HG03432 (cell line): ENCODE results near the gene LAMA4.

ENCODE experiments used
- ATAC-seq: cut with Tn5 transposase; IDR thresholded peaks from one replicate; pipeline ENCODE4 v1.9.1; 2021; ENCODE audit warnings: mild to moderate bottlenecking, moderate library complexity; ENCODE audit not compliant: unreplicated experiment

Gene LAMA4, protein sequence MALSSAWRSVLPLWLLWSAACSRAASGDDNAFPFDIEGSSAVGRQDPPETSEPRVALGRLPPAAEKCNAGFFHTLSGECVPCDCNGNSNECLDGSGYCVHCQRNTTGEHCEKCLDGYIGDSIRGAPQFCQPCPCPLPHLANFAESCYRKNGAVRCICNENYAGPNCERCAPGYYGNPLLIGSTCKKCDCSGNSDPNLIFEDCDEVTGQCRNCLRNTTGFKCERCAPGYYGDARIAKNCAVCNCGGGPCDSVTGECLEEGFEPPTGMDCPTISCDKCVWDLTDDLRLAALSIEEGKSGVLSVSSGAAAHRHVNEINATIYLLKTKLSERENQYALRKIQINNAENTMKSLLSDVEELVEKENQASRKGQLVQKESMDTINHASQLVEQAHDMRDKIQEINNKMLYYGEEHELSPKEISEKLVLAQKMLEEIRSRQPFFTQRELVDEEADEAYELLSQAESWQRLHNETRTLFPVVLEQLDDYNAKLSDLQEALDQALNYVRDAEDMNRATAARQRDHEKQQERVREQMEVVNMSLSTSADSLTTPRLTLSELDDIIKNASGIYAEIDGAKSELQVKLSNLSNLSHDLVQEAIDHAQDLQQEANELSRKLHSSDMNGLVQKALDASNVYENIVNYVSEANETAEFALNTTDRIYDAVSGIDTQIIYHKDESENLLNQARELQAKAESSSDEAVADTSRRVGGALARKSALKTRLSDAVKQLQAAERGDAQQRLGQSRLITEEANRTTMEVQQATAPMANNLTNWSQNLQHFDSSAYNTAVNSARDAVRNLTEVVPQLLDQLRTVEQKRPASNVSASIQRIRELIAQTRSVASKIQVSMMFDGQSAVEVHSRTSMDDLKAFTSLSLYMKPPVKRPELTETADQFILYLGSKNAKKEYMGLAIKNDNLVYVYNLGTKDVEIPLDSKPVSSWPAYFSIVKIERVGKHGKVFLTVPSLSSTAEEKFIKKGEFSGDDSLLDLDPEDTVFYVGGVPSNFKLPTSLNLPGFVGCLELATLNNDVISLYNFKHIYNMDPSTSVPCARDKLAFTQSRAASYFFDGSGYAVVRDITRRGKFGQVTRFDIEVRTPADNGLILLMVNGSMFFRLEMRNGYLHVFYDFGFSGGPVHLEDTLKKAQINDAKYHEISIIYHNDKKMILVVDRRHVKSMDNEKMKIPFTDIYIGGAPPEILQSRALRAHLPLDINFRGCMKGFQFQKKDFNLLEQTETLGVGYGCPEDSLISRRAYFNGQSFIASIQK (N-terminal part only)

DNA sequence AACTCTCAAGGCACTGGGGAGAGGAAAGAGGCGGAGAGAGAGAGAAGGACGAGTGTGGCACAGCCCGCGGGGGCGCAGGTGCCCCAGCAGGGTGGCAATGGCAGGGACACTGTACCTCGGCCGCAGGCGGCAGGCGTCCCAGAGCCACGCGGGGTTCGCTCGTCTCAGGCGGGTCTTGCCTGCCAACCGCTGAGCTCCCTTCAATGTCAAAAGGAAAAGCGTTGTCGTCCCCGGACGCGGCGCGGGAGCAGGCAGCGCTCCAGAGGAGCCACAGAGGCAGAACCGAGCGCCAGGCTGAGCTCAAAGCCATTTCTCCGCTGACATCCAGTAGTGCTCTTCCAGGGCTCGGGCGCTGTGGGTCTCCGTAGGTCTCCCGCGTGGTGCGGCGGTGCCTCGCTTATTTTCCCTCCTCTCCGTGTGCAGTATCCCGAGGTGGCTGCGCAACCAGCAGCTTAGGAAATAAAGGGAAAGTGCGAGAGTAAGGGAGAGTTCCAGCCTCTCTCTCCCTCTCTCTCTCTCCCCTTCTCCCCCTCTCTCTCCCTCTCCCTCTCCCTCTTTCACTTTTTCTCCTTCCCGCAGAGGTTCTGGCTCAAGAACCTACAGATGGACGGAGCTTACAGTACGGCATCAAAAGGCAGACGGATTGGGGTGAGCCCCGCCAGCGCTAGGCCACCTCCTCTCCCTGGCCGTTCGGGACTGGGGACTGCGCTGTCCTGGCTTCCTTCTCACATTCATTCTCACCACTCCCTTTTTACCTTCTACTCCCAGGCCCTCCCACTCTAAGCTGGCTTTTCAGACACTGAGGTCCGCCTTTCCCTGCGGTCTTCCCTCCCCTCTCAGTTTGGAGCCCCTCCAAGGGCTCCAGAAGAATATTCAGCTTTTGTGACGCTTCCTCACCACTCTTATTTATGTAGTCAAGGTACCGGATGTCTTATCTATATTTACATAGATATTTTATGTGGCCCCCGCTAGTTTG, at the start of gene LAMA4:
Gene LAMA4, minus strand, starts transcription at position 727 of the 976 bp plus-strand sequence. Its CDS starts 417 bp downstream, at position 310.
- peak; percentile 40 for ATAC-seq

DNA sequence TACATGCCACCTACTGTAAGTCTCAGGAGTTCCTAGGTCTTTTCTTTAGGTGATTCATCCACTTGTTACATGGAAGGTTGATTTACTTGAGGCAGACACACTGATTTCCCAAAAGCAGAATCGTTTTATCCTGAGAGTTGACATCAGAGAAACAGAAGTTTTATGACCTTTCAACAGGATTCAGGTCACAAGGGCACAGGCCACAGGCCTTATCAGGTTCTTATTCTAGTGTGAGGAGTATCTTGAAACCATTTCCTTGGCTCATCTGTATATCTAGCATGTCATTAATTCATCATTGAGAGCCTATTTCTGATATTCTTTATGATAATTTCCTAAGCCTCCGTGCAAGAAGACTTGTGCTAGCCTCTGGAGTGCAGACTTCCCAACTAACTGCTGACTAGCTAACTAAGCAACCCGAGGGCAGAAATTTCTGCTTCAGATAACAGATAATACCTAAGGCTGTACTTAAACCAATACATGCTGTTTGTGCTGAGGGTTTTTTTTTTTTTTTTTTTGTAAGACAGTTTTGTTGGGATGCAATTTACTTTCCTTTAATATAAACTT, 47.9 kb upstream of the LAMA4 start:
- no peak for ATAC-seq

DNA sequence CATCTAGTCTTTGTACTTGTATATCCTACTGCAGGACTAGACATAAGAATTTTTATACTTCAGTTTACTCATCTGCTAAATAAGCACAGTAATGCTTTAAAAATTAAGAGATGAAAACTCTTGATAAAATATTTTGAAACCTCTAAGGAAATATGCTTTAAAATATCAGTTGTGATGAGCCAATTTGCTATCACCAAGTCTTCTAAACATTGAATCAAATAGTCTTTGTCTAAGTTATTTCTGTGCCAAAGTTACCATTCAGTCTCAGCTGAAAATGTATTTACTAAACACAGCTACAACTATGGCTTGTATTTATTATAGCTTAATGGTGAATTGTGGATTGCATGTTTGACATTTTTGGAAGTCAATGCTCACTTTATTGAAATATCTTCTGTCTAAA, 46.5 kb upstream of the LAMA4 start:
- ATAC-seq: no peak

DNA sequence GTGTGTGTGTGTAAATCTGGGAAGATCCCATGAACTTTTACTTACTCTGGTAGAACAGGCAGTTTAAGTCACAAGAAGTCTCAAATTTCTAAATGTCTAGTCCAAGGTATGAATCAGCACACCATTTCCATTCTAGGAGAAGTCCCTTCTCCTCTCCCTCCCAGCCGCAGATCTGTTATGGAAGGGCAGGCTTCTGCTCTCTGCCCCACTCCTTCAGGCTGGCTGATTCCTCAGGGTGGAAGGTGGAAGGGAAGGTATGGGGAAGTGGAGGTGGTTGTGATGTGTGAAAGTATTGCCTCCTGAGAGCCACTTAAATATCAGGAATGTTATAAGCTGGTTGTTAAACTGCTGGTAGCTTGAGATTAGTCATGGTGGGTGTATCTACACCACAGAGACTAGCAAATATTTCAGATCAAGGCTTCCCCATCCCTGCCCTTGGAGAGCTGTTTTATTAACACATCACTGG, 44.5 kb upstream of the LAMA4 start:
- no peak for ATAC-seq

DNA sequence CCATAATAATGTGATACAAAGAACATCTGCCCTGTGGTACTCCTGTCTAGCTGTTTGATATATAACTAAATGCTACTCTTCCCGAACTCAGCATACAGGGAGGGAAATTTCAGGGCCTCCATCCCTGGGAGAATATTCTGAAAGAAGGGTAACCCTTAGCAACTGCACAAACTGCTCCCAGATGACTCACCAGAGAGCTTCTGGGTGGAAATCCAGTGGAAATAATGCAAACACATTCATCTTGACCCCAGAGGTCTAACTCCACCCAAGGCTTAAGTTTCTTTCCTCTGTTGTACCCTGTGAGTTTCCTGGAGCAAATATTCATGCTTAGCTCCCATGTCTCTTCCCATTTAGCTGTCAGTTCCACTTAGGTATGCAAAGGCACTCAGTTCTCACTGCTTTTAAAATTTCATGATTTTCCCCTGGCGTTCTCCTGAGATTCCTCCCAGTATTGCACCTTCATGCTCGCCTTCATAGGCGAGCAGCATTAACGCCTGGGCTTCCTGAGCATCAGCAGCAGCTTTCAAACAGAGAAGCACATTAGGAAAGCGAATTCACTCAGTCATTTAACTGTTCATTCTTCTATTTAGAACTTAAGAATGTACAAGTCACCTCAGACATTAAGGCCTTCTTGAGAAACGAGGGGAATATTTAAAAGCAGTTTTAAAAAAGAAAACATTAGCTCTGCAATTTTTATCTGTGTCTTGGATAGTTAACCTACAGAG, 43.8 kb upstream of the LAMA4 start:
- no peak for ATAC-seq

DNA sequence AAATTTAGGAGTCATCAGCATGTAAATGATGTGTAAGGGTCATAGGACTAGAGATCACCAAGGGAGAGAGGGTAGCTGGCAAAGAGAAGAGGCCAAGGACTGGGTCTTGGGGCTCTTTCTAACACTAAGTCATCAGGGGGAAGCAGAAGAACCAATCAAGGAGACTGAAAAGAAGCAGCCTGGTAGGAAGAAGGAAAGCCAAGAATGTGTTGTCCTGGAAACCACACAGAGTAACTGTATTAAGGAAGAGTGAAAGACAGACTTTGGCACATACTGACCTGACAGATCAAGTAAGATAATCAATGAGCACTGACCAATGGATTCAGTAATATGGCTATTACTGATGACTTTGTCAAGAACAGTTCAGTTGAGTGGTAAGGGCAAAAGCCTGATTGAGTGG, 42.3 kb upstream of the LAMA4 start:
- no peak for ATAC-seq

DNA sequence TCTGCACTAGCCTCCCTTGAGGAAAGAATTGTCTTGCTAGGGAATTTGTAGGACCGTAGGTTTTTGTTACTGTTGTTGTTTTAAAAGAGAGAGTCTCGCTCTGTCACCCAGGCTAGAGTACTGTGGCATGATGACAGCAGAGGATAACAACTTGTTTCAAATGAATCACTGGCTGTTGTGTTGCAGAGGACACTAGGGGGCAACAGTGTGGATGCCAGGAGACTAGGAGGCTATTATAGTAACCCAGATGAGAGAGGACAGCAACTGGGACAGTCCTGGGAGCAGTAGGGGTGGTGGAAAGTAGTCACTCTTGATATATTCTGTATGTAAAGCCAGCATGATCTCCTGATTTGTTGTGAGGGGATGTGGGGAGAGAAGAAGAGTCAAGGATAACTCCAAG, 41.8 kb upstream of the LAMA4 start:
- ATAC-seq: peak; percentile 75

DNA sequence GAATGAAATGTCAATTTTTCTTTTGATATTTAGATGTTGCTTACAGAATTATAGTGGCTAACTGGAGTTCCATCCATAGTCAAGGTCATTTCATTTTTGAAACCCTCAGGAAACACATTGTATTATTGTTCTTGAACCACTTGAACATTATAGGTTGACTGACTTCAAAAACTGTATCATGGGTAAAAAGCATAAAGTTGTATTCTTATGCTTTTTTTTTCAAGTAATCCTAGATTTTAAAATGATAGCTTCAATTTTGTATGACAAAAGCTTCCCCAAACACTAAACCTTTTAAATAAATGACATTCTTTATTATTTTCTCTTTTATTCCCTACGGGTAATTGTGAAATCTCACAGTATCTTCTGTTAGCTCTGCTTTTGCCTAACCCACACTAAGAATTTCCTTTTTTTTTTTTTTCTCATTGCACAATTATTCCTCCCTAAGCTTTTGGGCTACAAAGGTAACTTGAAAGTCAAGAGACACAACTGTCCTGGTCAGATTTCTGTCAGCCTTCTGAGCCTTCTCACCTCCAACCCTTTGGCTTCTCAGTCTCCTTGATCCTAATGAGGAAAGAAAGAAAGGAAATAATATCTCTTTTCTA, 36.9 kb upstream of the LAMA4 start:
- ATAC-seq: no peak

DNA sequence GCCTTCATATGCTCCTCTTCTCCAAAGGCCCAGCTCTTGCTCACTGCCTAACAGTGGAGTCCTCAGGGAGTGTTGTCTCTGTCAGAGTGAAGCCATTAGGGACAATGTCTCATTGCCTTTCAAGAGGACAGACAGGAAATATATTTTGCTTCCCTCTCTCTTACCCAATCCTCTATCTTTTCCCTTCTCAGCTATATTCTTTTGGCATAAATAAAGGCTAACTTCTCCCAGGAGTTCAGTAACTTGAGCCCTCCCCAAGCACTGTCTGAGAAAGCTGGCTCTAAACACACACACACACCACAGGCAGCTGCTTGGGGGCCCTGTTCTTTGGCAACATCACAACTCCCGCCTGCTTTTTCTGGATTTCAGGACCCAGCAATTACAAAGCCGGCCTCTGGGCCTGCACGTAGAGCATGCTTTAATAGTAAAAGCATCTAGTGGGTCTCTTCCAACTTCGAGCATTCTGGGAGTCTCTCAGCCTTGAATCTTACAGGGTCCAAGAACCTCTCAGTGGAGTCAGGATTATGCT, 34.7 kb upstream of the LAMA4 start:
- no peak for ATAC-seq

DNA sequence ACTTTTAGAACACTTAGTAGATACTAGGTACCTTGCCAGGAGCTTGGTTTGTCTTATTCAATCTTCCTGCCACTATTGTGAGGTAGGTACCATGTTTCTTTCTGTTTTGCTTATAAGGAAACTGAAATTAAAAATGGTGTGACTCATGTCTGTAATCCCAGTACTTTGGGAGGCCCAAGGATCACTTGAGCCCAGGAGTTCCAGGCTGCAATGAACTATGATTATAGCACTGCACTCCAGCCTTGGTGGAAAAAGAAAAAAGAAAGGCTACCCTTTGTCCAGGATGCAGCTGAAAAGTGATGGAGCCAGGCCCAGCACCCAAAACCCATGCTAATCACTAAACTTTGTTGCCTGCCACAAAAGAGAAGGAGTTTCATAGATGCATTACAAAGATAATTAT, 34.1 kb upstream of the LAMA4 start:
- no peak for ATAC-seq

DNA sequence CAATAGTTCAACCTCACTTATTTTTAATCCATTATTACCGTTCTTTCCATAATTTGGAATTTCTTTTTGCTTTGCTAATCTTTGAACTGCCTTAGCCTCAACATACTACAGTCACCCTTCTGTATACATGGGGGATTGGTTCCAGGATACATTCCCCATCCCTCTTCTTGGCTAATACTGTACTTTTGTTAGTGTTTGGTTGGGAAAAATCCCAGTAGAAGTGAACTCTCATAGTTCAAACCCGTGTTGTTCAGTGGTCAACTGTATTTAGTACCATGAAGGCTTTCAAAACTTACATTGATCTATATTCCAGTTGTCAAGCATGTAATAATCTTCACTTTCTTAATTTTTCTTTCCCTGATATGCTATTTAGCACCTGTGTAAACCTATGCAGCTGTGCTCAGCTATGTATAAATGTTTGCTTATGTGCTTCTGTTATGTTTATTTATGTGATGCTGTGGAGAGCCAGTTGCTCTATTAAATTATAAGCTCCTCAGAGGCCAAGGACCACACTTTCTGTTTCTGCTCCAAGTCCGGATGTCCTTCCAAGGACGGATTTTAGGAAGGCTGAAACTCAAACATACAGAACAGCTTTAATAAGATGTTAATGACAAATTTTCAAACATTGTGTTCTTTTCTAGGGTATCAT, 33.3 kb upstream of the LAMA4 start:
- ATAC-seq: no peak

DNA sequence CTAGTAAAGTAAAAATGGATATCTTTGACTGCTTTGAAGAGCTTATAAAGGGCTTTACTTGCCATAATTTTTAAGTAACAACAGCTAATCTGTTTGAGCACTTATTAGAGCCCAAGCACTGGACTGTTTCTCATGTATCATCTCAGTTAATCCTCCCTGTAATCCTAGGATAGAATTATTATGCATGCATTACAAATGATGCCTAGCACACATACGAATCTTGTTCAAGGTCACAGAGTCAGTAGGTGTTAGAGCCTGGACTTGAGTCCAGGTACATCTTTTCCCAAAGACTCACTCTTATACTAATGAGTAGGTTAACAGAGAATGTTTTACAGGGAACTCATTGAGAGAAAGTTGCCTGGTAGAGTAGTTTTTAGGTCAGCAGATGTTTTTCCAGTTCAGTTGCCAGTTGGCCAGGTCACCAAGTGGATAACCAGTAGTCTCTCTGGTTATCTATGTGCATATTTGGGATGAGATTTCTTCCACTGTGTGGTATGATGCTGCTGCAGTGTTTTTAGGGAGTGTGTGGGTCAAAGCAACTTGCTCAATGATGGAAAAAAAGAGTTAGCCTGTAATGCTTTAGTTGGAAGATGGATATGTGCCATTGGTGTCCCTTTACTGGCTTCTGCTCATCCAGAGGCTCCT, 32.3 kb upstream of the LAMA4 start:
- ATAC-seq: no peak

DNA sequence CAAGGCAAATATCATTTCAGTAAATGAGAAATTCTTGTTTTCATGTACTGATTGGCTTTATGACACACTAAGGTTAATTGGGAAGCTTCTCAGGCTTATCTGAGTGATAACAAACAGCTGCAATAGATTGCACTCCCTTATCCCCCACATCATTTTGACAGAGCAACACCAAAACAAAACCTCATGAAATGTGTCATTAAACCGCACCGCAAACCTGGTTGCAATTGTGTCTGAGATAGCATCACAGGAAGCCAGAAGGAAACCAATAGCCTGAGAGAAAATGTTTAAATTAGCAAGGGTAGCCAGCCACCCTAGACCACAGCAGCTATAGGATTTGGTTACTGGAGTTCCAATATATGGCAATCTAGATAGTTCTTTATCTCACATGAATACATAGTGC, 31.6 kb upstream of the LAMA4 start:
- ATAC-seq: peak; percentile 92

DNA sequence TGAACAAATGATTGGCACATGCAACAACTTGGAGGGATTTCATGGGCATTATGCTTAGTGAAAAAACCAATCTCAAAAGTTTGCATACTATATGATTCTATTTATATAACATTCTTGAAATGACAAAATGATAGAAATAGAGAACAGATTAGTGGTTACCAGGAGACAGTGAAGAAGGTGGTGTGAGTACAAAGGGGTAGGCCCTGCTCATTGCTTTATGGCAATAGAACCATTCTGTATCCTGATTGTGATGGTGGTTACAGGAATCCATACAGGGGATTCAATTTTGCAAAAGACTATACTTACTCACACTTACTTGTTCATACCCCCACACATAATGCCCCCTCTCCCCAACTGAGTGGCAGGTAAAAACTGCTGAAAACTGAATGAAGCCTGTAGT, 30.2 kb upstream of the LAMA4 start:
- peak; percentile 33 for ATAC-seq

DNA sequence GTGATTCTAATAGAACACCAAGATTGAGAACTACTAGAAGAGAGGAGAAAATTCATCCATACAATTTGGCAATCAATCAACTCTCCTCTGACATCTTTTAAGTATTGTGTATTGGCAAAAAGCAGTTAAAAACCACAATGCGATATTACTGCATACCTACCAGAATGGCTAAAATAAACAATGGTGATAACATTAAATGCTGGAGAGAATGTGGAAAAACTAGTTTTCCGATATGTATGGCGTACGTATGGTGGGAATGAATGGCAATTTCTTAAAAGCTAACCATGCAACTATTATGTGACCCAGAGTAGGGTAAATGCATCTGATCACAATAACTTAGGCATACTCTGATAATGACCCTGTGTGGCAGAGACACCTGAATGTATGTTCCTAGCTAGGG, 29.3 kb upstream of the LAMA4 start:
- no peak for ATAC-seq

DNA sequence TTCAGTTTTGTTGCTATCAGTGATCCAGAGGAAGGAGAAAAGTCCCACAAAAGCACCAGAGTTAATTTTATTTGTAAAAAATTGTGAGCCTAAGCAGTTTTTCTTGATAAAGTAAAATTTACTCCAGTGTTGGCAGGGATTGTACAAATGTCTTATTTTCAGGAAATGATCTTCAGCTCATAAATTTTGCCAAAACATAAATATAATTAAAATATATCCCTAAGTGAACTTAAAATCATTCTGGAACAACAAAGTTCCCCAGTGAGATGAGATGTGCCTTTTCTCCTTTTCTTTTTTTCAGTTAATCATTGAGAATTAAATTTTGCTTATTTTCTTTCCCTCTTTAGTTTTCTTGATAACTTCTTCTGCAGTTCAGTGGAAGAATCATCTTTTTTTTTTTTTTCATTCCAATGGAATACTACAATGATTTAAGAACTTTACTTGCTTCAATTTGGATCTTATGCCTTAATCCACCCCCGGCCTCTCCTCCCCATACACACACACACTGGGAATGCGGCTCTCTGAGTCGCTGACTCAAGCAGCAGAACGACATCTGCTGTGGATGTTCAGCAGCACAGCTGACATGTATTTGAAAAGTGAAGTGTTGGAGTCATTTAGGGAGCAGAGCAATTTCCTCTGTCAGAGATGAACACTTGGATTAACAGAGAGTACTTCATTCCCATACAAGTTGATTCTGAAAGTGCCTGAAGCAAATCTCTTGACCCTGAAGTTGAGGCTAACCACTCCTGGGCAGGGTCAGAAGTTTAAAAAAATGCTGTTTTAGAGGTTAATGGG, 27.7 kb upstream of the LAMA4 start:
- no peak for ATAC-seq
